ENCODE measurements around the gene NFATC2.
A peak's percentile ranks its signal among the peaks of the same experiment; 100 is the strongest.

The NFATC2 gene

GRCh38 chr20:51529758-51530157 is 12.8 kb downstream of the NFATC2 start:
- H4K20me1 ChIP-seq (ENCODE audit: insufficient read depth, low read length) = no peaks in the 10 kb centered on the region
- peaks cover 26% of the 10 kb centered on the region for H3K79me2 ChIP-seq (ENCODE audit: insufficient read depth, low read length)

GRCh38 chr20:51529081-51529681 is 13.3 kb downstream of the NFATC2 start:
- Histone ChIP-seq H3K9ac (ENCODE audit: low read length) (peak overlapping the region; percentile 19; the same call in 1 of the 2 replicates), H3K4me3 (ENCODE audit: low read depth, low read length, poor library complexity, severe bottlenecking) (peak overlapping the region; percentile 5), H3K4me2 (ENCODE audit: low read length) (peak overlapping the region; percentile 51), H3K27me3 (ENCODE audit: insufficient read depth, low read length) (no peaks in the 10 kb centered on the region), H3K36me3 (ENCODE audit: insufficient read depth, low read length) (0 out of 2 replicates have a peak, but pooled peaks cover 5% of the 10 kb centered on the region), H3K9me2 (ENCODE audit: low read depth, low read length) (no peaks in the 10 kb centered on the region), H3F3A (ENCODE audit: insufficient read depth, low read length) (no peaks in the 10 kb centered on the region), H3K27ac (ENCODE audit: low read depth, low read length, poor library complexity, severe bottlenecking) (peak overlapping the region; percentile 93), H2AFZ (ENCODE audit: low read length) (no peak overlapping the region), H3K79me2 (ENCODE audit: insufficient read depth, low read length) (peaks cover 26% of the 10 kb centered on the region), H3K4me1 (ENCODE audit: insufficient read depth, low read length, severe bottlenecking) (peaks cover 100% of the 10 kb centered on the region), H3K9me3 (ENCODE audit: low read length) (no peaks in the 10 kb centered on the region), H4K20me1 (ENCODE audit: insufficient read depth, low read length) (no peaks in the 10 kb centered on the region)
- TF ChIP-seq CTCF (IDR thresholded peaks at IDR 0.05; ENCODE audit: low read length) (no peak), EZH2 (IDR thresholded peaks at IDR 0.05; ENCODE audit: borderline replicate concordance, low read length) (no peak)

More at GRCh38 chr20:51529758-51530157, 12.8 kb downstream of the NFATC2 start:
- H3K4me3 ChIP-seq (ENCODE audit: low read depth, low read length, poor library complexity, severe bottlenecking) = peak overlapping the region; percentile 20
- H3K9ac ChIP-seq (ENCODE audit: low read length) = 0 out of 2 replicates have a peak overlapping the region, but pooled peaks have one; percentile 0
- H3K36me3 ChIP-seq (ENCODE audit: insufficient read depth, low read length) = no peaks in the 10 kb centered on the region
- H2AFZ ChIP-seq (ENCODE audit: low read length) = no peak overlapping the region
- peaks cover 100% of the 10 kb centered on the region for H3K4me1 ChIP-seq (ENCODE audit: insufficient read depth, low read length, severe bottlenecking)
- no peaks in the 10 kb centered on the region for H3F3A ChIP-seq (ENCODE audit: insufficient read depth, low read length)
- no peaks in the 10 kb centered on the region for H3K9me2 ChIP-seq (ENCODE audit: low read depth, low read length)
- H3K27ac ChIP-seq (ENCODE audit: low read depth, low read length, poor library complexity, severe bottlenecking) = peak overlapping the region; percentile 93
- TF ChIP-seq EZH2 (IDR thresholded peaks at IDR 0.05; ENCODE audit: borderline replicate concordance, low read length) = no peak
- TF ChIP-seq CTCF (IDR thresholded peaks at IDR 0.05; ENCODE audit: low read length) = no peak
- no peaks in the 10 kb centered on the region for H3K9me3 ChIP-seq (ENCODE audit: low read length)
- H3K27me3 ChIP-seq (ENCODE audit: insufficient read depth, low read length) = no peaks in the 10 kb centered on the region
- H3K4me2 ChIP-seq (ENCODE audit: low read length) = peak overlapping the region; percentile 51

GRCh38 chr20:51528263-51529027 is 14.1 kb downstream of the NFATC2 start:
- H3K4me1 ChIP-seq (ENCODE audit: insufficient read depth, low read length, severe bottlenecking) = peaks cover 100% of the 10 kb centered on the region
- H3K9ac ChIP-seq (ENCODE audit: low read length) = no peak overlapping the region; the same call in 1 of the 2 replicates
- TF ChIP-seq EZH2 (IDR thresholded peaks at IDR 0.05; ENCODE audit: borderline replicate concordance, low read length) (no peak), CTCF (IDR thresholded peaks at IDR 0.05; ENCODE audit: low read length) (no peak)
- H3K36me3 ChIP-seq (ENCODE audit: insufficient read depth, low read length) = 0 out of 2 replicates have a peak, but pooled peaks cover 5% of the 10 kb centered on the region
- H2AFZ ChIP-seq (ENCODE audit: low read length) = no peak overlapping the region
- no peaks in the 10 kb centered on the region for H3K27me3 ChIP-seq (ENCODE audit: insufficient read depth, low read length)
- H3K9me3 ChIP-seq (ENCODE audit: low read length) = no peaks in the 10 kb centered on the region
- no peaks in the 10 kb centered on the region for H3F3A ChIP-seq (ENCODE audit: insufficient read depth, low read length)
- H3K4me2 ChIP-seq (ENCODE audit: low read length) = peak overlapping the region; percentile 51
- no peaks in the 10 kb centered on the region for H4K20me1 ChIP-seq (ENCODE audit: insufficient read depth, low read length)
- no peaks in the 10 kb centered on the region for H3K9me2 ChIP-seq (ENCODE audit: low read depth, low read length)
- peak overlapping the region; percentile 93 for H3K27ac ChIP-seq (ENCODE audit: low read depth, low read length, poor library complexity, severe bottlenecking)
- peak overlapping the region; percentile 5 for H3K4me3 ChIP-seq (ENCODE audit: low read depth, low read length, poor library complexity, severe bottlenecking)
- H3K79me2 ChIP-seq (ENCODE audit: insufficient read depth, low read length) = peaks cover 24% of the 10 kb centered on the region
